HEK293 (cell line): ENCODE results near the gene HTRA2.

ENCODE experiments used
- CTCF ChIA-PET: fragments of 350-600 bp; formaldehyde crosslinking; extraction: SDS; loops from one replicate; lab custom pipeline; 2021; ENCODE audit warnings: antibody characterized with exemption; lab: Yijun Ruan, JAX
- POLR2A ChIA-PET: fragments of 300-600 bp; formaldehyde crosslinking; extraction: SDS; loops from one replicate; lab custom pipeline; 2020; ENCODE audit warnings: antibody characterized with exemption, inconsistent platforms; lab: Yijun Ruan, JAX
- H3K27ac ChIP-seq: fragments of 200-500 bp; sonication (Bioruptor generic); 2 replicates; pipeline ENCODE4 v1.5.1; 2014; ENCODE audit warnings: low read depth, low read length, control low read depth, inconsistent platforms; ENCODE audit errors: extremely low read depth
- H3K36me3 ChIP-seq, 2 experiments: fragments of 200-500 bp in 1 of 2; sonication (Bioruptor generic) in 1 of 2; 1 replicate in 1 of 2; 2 replicates in 1 of 2; pipeline ENCODE4 v1.5.1; 2014 to 2017; ENCODE audit warnings: inconsistent platforms in 2 of 2, low read length in 2 of 2; ENCODE audit not compliant: control insufficient read depth in 2 of 2, insufficient read depth in 1 of 2
- H3K4me1 ChIP-seq: fragments of 200-500 bp; sonication (Bioruptor generic); 2 replicates; pipeline ENCODE4 v1.5.1; 2014; ENCODE audit warnings: mild to moderate bottlenecking, low read length, inconsistent platforms; ENCODE audit not compliant: control insufficient read depth, insufficient read depth
- H3K4me3 ChIP-seq: 2 replicates; pipeline ENCODE4 v1.5.1; 2011; ENCODE audit warnings: low read depth, mild to moderate bottlenecking, control low read depth, low read length, moderate library complexity
- H3K9me3 ChIP-seq: fragments of 200-500 bp; sonication (Bioruptor generic); 2 replicates; pipeline ENCODE4 v1.5.1; 2014; ENCODE audit warnings: low read depth, low read length, inconsistent platforms; ENCODE audit not compliant: control insufficient read depth, insufficient read depth
- HOXC10 ChIP-seq: sonication (generic); formaldehyde crosslinking; IDR thresholded peaks from 2 replicates; pipeline ENCODE4 v1.8.1; 2023; ENCODE audit warnings: mild to moderate bottlenecking, missing genetic modification reagents
- KLF17 ChIP-seq: fragments of 450-650 bp; formaldehyde crosslinking; IDR thresholded peaks from 2 replicates; pipeline ENCODE4 v1.5.1; 2016; ENCODE audit warnings: missing biosample characterization, missing genetic modification characterization
- KLF8 ChIP-seq: fragments of 450-650 bp; formaldehyde crosslinking; IDR thresholded peaks from 2 replicates; pipeline ENCODE4 v1.5.1; 2016; ENCODE audit warnings: missing biosample characterization, missing genetic modification characterization
- PRDM2 ChIP-seq: fragments of 450-650 bp; formaldehyde crosslinking; IDR thresholded peaks from 2 replicates; pipeline ENCODE4 v1.5.1; 2016; ENCODE audit warnings: missing biosample characterization, missing genetic modification characterization, borderline replicate concordance
- ZBTB8A ChIP-seq: fragments of 450-650 bp; formaldehyde crosslinking; IDR thresholded peaks from 2 replicates; pipeline ENCODE4 v1.5.1; 2016; ENCODE audit warnings: missing biosample characterization, missing genetic modification characterization
- ZNF138 ChIP-seq: fragments of 450-650 bp; formaldehyde crosslinking; IDR thresholded peaks from 2 replicates; pipeline ENCODE4 v1.5.1; 2016; ENCODE audit warnings: missing biosample characterization, missing genetic modification characterization, borderline replicate concordance
- ZNF148 ChIP-seq: fragments of 450-650 bp; formaldehyde crosslinking; IDR thresholded peaks from 2 replicates; pipeline ENCODE4 v1.5.0; 2017; ENCODE audit warnings: missing biosample characterization, missing genetic modification characterization, borderline replicate concordance
- ZNF292 ChIP-seq: fragments of 450-650 bp; formaldehyde crosslinking; IDR thresholded peaks from 2 replicates; pipeline ENCODE4 v1.5.1; 2016; ENCODE audit warnings: low read depth, missing biosample characterization, missing genetic modification characterization, borderline replicate concordance
- ZNF311 ChIP-seq: fragments of 450-650 bp; formaldehyde crosslinking; IDR thresholded peaks from 2 replicates; pipeline ENCODE4 v1.5.1; 2017; ENCODE audit warnings: missing biosample characterization, missing genetic modification characterization, borderline replicate concordance
- ZNF404 ChIP-seq: fragments of 450-650 bp; formaldehyde crosslinking; IDR thresholded peaks from 2 replicates; pipeline ENCODE4 v1.5.1; 2017; ENCODE audit warnings: missing biosample characterization, missing genetic modification characterization
- ZNF549 ChIP-seq: fragments of 450-650 bp; IDR thresholded peaks from 2 replicates; pipeline ENCODE4 v1.5.1; 2018; ENCODE audit warnings: missing biosample characterization, missing genetic modification characterization, mild to moderate bottlenecking, inconsistent platforms, moderate library complexity
- ZNF623 ChIP-seq: fragments of 450-650 bp; formaldehyde crosslinking; IDR thresholded peaks from 2 replicates; pipeline ENCODE4 v1.5.1; 2016; ENCODE audit warnings: missing biosample characterization, missing genetic modification characterization
- ZSCAN16 ChIP-seq: fragments of 450-650 bp; formaldehyde crosslinking; IDR thresholded peaks from 2 replicates; pipeline ENCODE4 v1.5.1; 2016; ENCODE audit warnings: missing biosample characterization, missing genetic modification characterization
- TF ChIP-seq, protein P1 (sequence below): fragments of 450-650 bp; formaldehyde crosslinking; IDR thresholded peaks from 2 replicates; pipeline ENCODE4 v1.5.1; 2016; ENCODE audit warnings: missing biosample characterization, missing genetic modification characterization
- TF ChIP-seq, protein P2 (sequence below): fragments of 450-650 bp; IDR thresholded peaks from 2 replicates; pipeline ENCODE4 v1.5.1; 2018; ENCODE audit warnings: missing biosample characterization, missing genetic modification characterization

Gene HTRA2

GRCh38 chr2:74555610-74556103 lies 25.9 kb downstream of the HTRA2 start (continued):
- TF ChIP-seq PRDM2 (tag by site-specific recombination) = no peak

DNA sequence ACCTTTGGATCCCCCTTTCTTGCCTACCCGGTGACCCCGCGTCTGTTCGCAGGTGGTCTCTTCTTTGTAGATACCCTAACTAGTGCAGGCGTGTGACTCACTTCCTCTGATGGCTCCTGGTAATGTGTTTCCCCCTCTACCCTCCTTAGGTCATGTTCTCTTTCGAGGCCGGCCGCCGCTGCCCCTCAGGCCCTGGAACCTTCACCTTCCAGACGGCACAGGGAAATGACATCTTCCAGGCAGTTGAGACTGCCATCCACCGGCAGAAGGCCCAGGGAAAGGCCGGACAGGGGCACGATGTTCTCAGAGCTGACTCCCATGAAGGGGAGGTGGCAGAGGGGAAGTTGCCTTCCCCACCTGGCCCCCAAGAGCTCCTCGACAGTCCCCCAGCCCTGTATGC lies 26.4 kb downstream of the HTRA2 start:
- H3K4me1 ChIP-seq = no peaks in the 10 kb centered on the region; the same call in 1 of the 2 replicates
- H3K27ac ChIP-seq = no peak overlapping the region
- TF ChIP-seq, protein P1, sequence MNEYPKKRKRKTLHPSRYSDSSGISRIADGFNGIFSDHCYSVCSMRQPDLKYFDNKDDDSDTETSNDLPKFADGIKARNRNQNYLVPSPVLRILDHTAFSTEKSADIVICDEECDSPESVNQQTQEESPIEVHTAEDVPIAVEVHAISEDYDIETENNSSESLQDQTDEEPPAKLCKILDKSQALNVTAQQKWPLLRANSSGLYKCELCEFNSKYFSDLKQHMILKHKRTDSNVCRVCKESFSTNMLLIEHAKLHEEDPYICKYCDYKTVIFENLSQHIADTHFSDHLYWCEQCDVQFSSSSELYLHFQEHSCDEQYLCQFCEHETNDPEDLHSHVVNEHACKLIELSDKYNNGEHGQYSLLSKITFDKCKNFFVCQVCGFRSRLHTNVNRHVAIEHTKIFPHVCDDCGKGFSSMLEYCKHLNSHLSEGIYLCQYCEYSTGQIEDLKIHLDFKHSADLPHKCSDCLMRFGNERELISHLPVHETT (tag by site-specific recombination) = no peak
- no peak for TF ChIP-seq ZNF292 (tag by site-specific recombination)
- no peak for TF ChIP-seq ZNF138 (tag by site-specific recombination)
- TF ChIP-seq ZNF549 (tag by site-specific recombination) = no peak
- H3K9me3 ChIP-seq = no peaks in the 10 kb centered on the region
- ChIA-PET CTCF (no interaction called here), POLR2A (no interaction called here)
- peaks cover 0 to 7% of the 10 kb centered on the region in 2 experiments; a peak in 1 of 3 replicates for H3K36me3 ChIP-seq
- H3K4me3 ChIP-seq = no peak overlapping the region

DNA sequence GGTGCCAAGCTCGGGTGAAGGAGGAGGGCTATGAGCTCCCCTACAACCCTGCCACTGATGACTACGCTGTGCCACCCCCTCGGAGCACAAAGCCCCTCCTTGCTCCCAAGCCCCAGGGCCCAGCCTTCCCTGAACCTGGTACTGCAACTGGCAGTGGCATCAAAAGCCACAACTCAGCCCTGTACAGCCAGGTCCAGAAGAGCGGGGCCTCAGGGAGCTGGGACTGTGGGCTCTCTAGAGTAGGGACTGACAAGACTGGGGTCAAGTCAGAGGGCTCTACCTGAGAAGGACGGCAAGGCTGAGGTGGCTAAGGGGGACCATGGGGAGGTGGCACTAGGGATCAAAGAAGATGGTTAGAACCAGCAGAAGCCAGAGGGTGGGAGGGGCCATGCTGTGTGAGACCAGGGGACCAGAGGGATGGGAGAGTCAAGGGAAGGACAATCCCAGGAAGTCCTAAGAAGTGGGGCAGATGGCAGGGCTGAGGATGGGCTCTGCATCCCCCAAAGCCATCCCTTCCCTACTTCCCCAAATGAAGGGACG lies 27.2 kb downstream of the HTRA2 start:
- TF ChIP-seq ZNF404 (tag by site-specific recombination) (no peak), ZNF311 (tag by site-specific recombination) (no peak), KLF8 (no peak), ZNF148 (tag by site-specific recombination) (no peak), HOXC10 (CRISPR knock-in tag) (no peak), ZBTB8A (tag by site-specific recombination) (no peak), KLF17 (no peak), ZSCAN16 (tag by site-specific recombination) (no peak), ZNF623 (tag by site-specific recombination) (no peak)
- TF ChIP-seq, protein P2, sequence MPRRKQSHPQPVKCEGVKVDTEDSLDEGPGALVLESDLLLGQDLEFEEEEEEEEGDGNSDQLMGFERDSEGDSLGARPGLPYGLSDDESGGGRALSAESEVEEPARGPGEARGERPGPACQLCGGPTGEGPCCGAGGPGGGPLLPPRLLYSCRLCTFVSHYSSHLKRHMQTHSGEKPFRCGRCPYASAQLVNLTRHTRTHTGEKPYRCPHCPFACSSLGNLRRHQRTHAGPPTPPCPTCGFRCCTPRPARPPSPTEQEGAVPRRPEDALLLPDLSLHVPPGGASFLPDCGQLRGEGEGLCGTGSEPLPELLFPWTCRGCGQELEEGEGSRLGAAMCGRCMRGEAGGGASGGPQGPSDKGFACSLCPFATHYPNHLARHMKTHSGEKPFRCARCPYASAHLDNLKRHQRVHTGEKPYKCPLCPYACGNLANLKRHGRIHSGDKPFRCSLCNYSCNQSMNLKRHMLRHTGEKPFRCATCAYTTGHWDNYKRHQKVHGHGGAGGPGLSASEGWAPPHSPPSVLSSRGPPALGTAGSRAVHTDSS (tag by site-specific recombination) = no peak
- ChIA-PET CTCF (interaction anchor here (0.6 to 2.3 kb wide), 2 partner anchors 10 to 31 kb away, joined by 5 to 13 read pairs; no protein-coding TSS in a partner anchor), POLR2A (no interaction called here)
- Histone ChIP-seq H3K4me3 (no peak overlapping the region), H3K9me3 (no peaks in the 10 kb centered on the region), H3K27ac (no peak overlapping the region), H3K4me1 (no peaks in the 10 kb centered on the region; the same call in 1 of the 2 replicates), H3K36me3 (peaks cover 0 to 3% of the 10 kb centered on the region in 2 experiments; a peak in 1 of 3 replicates)
